Cardiac fibroblast (primary cell): ENCODE measurements around the gene KBTBD13.

Experiments used
- DNase-seq, 2 donors: peaks; one replicate each; pipeline versions ENCODE4 v3.0.0 to v3.0.0-alpha.2; 2010; ENCODE audit warnings: low read depth in 2 of 2
- H3K4me3 ChIP-seq, 2 donors: replicated peaks in 1 of 2; 1 replicate in 1 of 2; 2 replicates in 1 of 2; pipeline ENCODE4 v1.5.1; 2011; ENCODE audit warnings: low read depth in 2 of 2, low read length in 2 of 2, mild to moderate bottlenecking in 2 of 2, moderate library complexity in 1 of 2
- TF ChIP-seq, protein P1 (sequence below): IDR thresholded peaks from one replicate; pipeline ENCODE4 v1.5.1; 2011; ENCODE audit warnings: low read depth, mild to moderate bottlenecking, low read length, inconsistent platforms

Gene KBTBD13

DNA sequence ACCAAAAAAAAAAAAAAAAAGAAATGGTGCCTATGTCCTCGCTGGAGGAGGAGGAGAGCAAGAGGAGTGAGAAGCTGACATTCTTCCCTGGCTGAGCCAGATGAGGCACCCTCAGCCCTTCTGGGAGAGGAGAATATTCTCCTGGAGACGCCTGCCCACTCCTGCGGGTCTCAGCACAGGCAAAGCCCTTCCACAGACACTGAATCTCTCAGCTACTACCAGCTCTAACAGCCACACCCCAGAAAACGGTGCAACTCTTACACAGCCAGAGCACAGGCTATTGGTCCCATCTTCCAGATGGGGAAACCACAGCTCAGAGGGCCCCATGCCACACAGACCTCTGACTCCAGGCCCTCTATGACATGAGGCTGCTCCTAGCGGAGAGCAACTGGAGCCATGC is 14.5 kb upstream of the KBTBD13 start:
- DNase-seq: no peak
- TF ChIP-seq, protein P1, sequence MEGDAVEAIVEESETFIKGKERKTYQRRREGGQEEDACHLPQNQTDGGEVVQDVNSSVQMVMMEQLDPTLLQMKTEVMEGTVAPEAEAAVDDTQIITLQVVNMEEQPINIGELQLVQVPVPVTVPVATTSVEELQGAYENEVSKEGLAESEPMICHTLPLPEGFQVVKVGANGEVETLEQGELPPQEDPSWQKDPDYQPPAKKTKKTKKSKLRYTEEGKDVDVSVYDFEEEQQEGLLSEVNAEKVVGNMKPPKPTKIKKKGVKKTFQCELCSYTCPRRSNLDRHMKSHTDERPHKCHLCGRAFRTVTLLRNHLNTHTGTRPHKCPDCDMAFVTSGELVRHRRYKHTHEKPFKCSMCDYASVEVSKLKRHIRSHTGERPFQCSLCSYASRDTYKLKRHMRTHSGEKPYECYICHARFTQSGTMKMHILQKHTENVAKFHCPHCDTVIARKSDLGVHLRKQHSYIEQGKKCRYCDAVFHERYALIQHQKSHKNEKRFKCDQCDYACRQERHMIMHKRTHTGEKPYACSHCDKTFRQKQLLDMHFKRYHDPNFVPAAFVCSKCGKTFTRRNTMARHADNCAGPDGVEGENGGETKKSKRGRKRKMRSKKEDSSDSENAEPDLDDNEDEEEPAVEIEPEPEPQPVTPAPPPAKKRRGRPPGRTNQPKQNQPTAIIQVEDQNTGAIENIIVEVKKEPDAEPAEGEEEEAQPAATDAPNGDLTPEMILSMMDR: no peak
- no peak overlapping the region for H3K4me3 ChIP-seq

DNA sequence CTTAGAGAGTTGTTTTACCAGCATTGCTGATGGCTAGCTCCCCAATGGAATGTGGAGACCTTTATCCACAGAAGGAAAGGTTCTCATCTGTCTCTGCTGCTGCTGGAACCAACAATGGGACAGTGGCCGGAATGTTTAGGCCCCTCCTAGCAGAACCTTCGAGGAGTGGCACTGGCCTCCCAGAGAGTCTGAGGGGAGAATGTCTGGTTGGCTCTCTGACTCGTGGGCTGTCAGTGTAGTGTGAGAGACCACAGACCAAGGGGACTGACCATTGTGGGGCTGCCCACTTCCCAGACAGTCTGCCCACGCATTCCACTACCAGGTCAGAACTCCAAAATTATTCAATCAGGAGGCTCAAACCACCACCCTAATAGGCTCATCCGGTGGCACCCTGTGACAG is 13.8 kb upstream of the KBTBD13 start:
- no peak overlapping the region for H3K4me3 ChIP-seq
- TF ChIP-seq, protein P1: no peak
- DNase-seq: no peak

DNA sequence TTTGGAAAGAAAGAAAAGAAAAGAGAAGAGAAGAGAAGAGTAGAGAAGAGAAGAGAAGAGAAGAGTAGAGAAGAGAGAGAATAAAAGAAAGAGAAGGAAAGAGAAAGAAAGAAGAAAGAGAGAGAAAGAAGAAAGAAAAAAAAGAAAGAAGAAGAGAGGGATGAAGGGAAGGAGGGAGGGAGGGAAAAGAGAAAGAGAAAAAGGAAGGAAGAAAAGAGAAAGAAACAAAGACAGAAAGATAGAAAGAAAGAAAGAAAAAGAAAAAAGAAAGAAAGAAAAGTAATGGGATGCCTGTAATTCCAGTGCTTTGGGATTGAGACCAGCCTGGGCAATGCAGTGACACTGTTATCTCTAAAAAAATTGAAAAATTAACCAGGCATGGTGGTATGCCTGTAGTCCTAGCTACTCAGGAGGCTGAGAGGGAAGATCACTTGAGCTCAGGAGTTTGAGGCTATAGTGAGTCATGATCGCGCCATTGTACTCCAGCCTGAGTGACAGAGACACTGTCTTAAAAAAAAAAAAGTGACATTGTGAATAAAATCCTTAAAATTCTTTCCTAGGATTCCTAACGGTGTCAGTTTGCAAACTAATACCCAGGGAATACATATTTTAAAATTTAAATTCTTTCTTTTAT is 10.4 kb upstream of the KBTBD13 start:
- TF ChIP-seq, protein P1: no peak
- peak in 1 of 2 donors; percentile 49 for DNase-seq
- no peak overlapping the region for H3K4me3 ChIP-seq

DNA sequence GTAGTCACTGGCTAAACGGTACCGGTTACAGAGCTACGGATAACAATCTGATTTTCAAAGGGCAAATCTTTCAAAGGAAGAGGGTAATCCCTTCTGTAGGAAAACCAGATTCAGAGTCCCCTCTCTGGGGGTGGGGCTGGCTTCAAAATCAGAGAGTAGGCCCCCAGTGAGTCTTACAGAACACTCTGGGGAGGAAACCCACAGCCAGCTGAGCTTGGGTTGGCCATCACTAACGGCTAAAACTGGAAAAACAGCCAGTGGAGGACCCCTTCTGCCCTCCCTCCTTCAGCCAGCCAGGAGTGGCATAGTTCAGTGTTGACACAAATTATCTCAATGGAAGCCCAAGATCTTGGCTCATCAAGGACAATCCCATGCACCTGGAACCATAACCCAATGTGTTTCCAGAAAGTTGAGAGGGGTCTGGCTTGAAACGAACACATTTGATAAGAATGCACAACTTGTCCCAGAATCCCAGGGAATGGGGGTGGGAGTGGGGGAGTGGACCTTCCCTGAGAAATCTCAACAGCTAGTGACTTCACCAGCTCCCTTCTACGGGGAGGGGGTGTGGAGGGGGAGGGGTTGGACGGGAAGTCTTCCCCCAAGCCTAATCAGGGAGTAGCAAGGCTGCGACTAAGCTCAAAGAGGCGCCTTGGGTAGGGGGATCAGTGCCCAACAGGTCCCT is 9.8 kb upstream of the KBTBD13 start:
- no peak overlapping the region for H3K4me3 ChIP-seq
- no peak for DNase-seq
- TF ChIP-seq, protein P1: no peak

DNA sequence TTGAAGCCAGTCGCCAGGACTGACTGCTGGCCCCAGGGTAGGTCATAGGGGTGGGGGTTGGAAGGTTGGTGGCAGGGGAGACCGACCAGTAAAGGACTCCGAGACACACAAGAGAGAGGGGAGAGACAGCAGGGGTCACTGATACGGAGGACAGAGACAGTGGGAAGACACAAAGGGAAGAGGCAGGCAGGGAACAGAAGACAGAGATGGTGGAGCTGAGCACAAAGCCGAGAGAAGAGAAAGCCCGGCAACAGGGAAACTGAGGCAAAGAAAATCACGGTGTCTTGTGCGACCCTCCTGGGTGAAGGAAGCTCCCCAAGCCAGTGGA is 9.3 kb upstream of the KBTBD13 start:
- DNase-seq: no peak
- TF ChIP-seq, protein P1: no peak
- peak overlapping the region; percentile 2 to 24 for H3K4me3 ChIP-seq

DNA sequence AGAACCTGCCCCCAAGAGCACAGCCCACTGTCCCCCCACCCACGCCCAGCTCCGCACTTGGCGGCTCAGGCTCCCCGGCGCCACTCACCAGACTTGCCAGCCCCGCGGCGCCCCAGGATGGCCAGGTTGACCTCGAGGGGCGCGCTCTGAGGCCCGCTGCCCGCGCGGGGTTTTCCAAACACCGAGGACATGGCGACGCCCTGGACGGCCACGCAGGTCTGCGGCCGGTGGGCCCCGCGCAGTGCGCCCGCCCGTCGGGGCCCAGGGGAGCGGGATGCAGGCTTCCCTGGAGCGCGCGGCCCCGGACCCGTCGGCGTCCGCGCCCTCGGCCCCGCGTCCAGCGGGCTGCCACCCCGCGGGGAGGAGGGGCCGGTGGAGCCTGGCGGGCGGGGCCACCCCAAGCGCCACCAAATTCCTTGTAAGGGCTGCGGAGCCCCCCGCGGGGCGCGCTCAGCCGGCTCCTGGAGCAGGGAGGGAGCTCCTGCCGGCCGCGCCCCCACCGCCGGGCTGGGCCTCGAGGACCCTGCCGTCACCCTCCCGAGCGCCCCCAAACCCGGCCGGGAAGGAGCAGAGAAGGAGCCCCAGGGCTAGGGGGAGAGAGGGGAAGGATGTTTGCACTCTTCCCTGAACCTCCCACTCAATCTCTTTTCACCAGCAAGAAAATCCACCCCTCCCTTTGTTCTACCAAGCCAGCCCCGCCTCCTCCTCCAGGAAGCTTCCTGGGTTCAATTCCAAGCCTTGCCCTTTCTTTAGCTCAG is 8.7 kb upstream of the KBTBD13 start, which contains the start of gene RASL12:
Gene RASL12 (minus strand): TSS at position 347 of the 758 bp plus-strand sequence. CDS start 156 bp downstream, at position 191.
- TF ChIP-seq, protein P1: no peak
- peak within 1 kb of the TSS; percentile 2 to 24 for H3K4me3 ChIP-seq
- DNase-seq: no peak
